Measurements from ENCODE around the gene EPHA3.

The EPHA3 gene

GRCh38 chr3:89488800-89489580 lies 381.6 kb downstream of the EPHA3 start:
- H4K20me1 ChIP-seq (ENCODE audit: insufficient read depth, low read length, poor library complexity, severe bottlenecking), result no peaks in the 10 kb centered on the region
- no peak overlapping the region for H3K4me2 ChIP-seq (ENCODE audit: low read depth, low read length, poor library complexity, severe bottlenecking)
- no peaks in the 10 kb centered on the region for H3K9me3 ChIP-seq (ENCODE audit: insufficient read depth, low read depth, low read length)
- H3K4me1 ChIP-seq (ENCODE audit: insufficient read depth, low read length, poor library complexity, severe bottlenecking), result no peaks in the 10 kb centered on the region
- no peaks in the 10 kb centered on the region for H3K79me2 ChIP-seq (ENCODE audit: insufficient read depth, low read length)
- H2AFZ ChIP-seq (ENCODE audit: low read length), result no peak overlapping the region
- TF ChIP-seq CTCF (conservative IDR thresholded peaks at IDR 0.05; ENCODE audit: low read length), result no peak
- no peak for TF ChIP-seq EZH2phosphoT487 (IDR thresholded peaks at IDR 0.05; ENCODE audit: borderline replicate concordance)
- no peaks in the 10 kb centered on the region for H3K9me2 ChIP-seq (replicated peaks; ENCODE audit: low read depth, low read length)
- no peaks in the 10 kb centered on the region for H3K27me3 ChIP-seq (ENCODE audit: insufficient read depth, low read length, poor library complexity, severe bottlenecking)
- H3F3A ChIP-seq (ENCODE audit: low read depth), result no peaks in the 10 kb centered on the region
- no peaks in the 10 kb centered on the region for H3K36me3 ChIP-seq (ENCODE audit: insufficient read depth, low read length)
- H3K4me3 ChIP-seq (ENCODE audit: low read length, poor library complexity, severe bottlenecking), result no peak overlapping the region
- no peak overlapping the region for H3K9ac ChIP-seq (ENCODE audit: low read depth, low read length, poor library complexity, severe bottlenecking)

GRCh38 chr3:89490129-89490528 lies 382.7 kb downstream of the EPHA3 start:
- Histone ChIP-seq H4K20me1 (ENCODE audit: insufficient read depth, low read length, poor library complexity, severe bottlenecking) (no peaks in the 10 kb centered on the region), H3K27me3 (ENCODE audit: insufficient read depth, low read length, poor library complexity, severe bottlenecking) (no peaks in the 10 kb centered on the region), H3K9me2 (replicated peaks; ENCODE audit: low read depth, low read length) (no peaks in the 10 kb centered on the region), H3K9me3 (ENCODE audit: insufficient read depth, low read depth, low read length) (no peaks in the 10 kb centered on the region), H3K36me3 (ENCODE audit: insufficient read depth, low read length) (no peaks in the 10 kb centered on the region), H3F3A (ENCODE audit: low read depth) (no peaks in the 10 kb centered on the region), H3K79me2 (ENCODE audit: insufficient read depth, low read length) (no peaks in the 10 kb centered on the region), H3K9ac (ENCODE audit: low read depth, low read length, poor library complexity, severe bottlenecking) (no peak overlapping the region), H3K4me1 (ENCODE audit: insufficient read depth, low read length, poor library complexity, severe bottlenecking) (no peaks in the 10 kb centered on the region), H3K4me3 (ENCODE audit: low read length, poor library complexity, severe bottlenecking) (no peak overlapping the region), H2AFZ (ENCODE audit: low read length) (no peak overlapping the region), H3K4me2 (ENCODE audit: low read depth, low read length, poor library complexity, severe bottlenecking) (no peak overlapping the region)
- no peak for TF ChIP-seq EZH2phosphoT487 (IDR thresholded peaks at IDR 0.05; ENCODE audit: borderline replicate concordance)
- TF ChIP-seq CTCF (conservative IDR thresholded peaks at IDR 0.05; ENCODE audit: low read length), result no peak

- Histone ChIP-seq H3K4me3 (ENCODE audit: low read length, poor library complexity, severe bottlenecking) (peak overlapping the region; percentile 6), H3K4me2 (ENCODE audit: low read depth, low read length, poor library complexity, severe bottlenecking) (peak overlapping the region; percentile 18), H3K4me1 (ENCODE audit: insufficient read depth, low read length, poor library complexity, severe bottlenecking) (no peaks in the 10 kb centered on the region), H4K20me1 (ENCODE audit: insufficient read depth, low read length, poor library complexity, severe bottlenecking) (no peaks in the 10 kb centered on the region), H3K27me3 (ENCODE audit: insufficient read depth, low read length, poor library complexity, severe bottlenecking) (no peaks in the 10 kb centered on the region), H3F3A (ENCODE audit: low read depth) (no peaks in the 10 kb centered on the region), H3K36me3 (ENCODE audit: insufficient read depth, low read length) (no peaks in the 10 kb centered on the region), H2AFZ (ENCODE audit: low read length) (no peak overlapping the region; the same call in 1 of the 2 replicates), H3K9me2 (replicated peaks; ENCODE audit: low read depth, low read length) (no peaks in the 10 kb centered on the region), H3K9me3 (ENCODE audit: insufficient read depth, low read depth, low read length) (no peaks in the 10 kb centered on the region), H3K9ac (ENCODE audit: low read depth, low read length, poor library complexity, severe bottlenecking) (no peak overlapping the region), H3K79me2 (ENCODE audit: insufficient read depth, low read length) (no peaks in the 10 kb centered on the region)
- TF ChIP-seq CTCF (conservative IDR thresholded peaks at IDR 0.05; ENCODE audit: low read length), result no peak
- no peak for TF ChIP-seq EZH2phosphoT487 (IDR thresholded peaks at IDR 0.05; ENCODE audit: borderline replicate concordance)
Observed at GRCh38 chr3:89494734-89495133, 387.3 kb downstream of the EPHA3 start.
